ENCODE measurements around the gene PRDM2. TPM values are rescaled to one million over a fixed set of nuclear protein-coding genes. Genes with fewer than 3 reads are reported as not detected.

Gene PRDM2
- total and polyA plus RNA-seq, 2 of the 13 experiments (the other 11 are each of a cell fraction or from before 2014, with no cell fraction given): 4.0 to 6.5 TPM

GRCh38 chr1:13725714-13726175 lies 25.8 kb downstream of the PRDM2 start:
- H4K20me1 ChIP-seq (ENCODE audit: insufficient read depth, low read length): no peaks in the 10 kb centered on the region
- H3K27me3 ChIP-seq (ENCODE audit: control insufficient read depth in 1 of 2, insufficient read depth in 2 of 2, low read length in 2 of 2): peaks cover 1 to 34% of the 10 kb centered on the region in 2 experiments; a peak in 4 of 5 replicates
- DNase-seq (ENCODE audit: low spot score): peak; percentile 20
- H3K4me3 ChIP-seq (replicated peaks in 1 of 3; ENCODE audit: insufficient read depth in 1 of 3, low read depth in 2 of 3, low read length in 3 of 3): no peak overlapping the region
- FAIRE-seq: peak; percentile 68
- no TSS peak for BruUV-seq (replicated peaks)
- H3K27ac ChIP-seq (ENCODE audit: extremely low read length, insufficient read depth, low read length): no peak overlapping the region
- H2AFZ ChIP-seq (ENCODE audit: low read length): no peak overlapping the region
- H3K4me1 ChIP-seq (ENCODE audit: insufficient read depth, low read length): no peaks in the 10 kb centered on the region
- no peaks in the 10 kb centered on the region for H3K36me3 ChIP-seq (replicated peaks in 1 of 2; ENCODE audit: control insufficient read depth in 1 of 2, insufficient read depth in 2 of 2, low read length in 2 of 2)
- ChIA-PET POLR2A (no interaction called here), CTCF (ENCODE audit: low intra/inter-chr PET ratio, low total read pairs) (interaction anchor here (2.0 kb wide), 1 partner anchor 60 kb away, joined by 10 read pairs; no protein-coding TSS in a partner anchor)
- in situ Hi-C loops (cut with HindIII; ENCODE audit: extremely low pct_ligation_motif_present, low pct_unique_long_range_greater_than_20kb) (no loop called here), intact Hi-C loops (cut with micrococcal nuclease; ENCODE audit: unreplicated experiment) (loop anchor here (5.0 kb wide), 1 partner anchor 58 kb away; no protein-coding TSS in a partner anchor)
- 15% methylated on average over 4 of the region's 4 CpGs for WGBS (ENCODE audit: low lambda C conversion rate)
- H3K4me2 ChIP-seq (ENCODE audit: low read depth, low read length): no peak overlapping the region
- no peaks in the 10 kb centered on the region for H3K79me2 ChIP-seq (ENCODE audit: insufficient read depth, low read length)
- no peaks in the 10 kb centered on the region for H3K9me3 ChIP-seq (ENCODE audit: low read length)
- ATAC-seq: peak; percentile 66
- TF ChIP-seq CTCF (CRISPR knock-in tag; IDR thresholded peaks at IDR 0.05): peak; percentile 44
- TF ChIP-seq STAG1 (CRISPR knock-in tag; IDR thresholded peaks at IDR 0.05): peak; percentile 35; the same call in 1 of the 2 replicates
- no peak for TF ChIP-seq DDIT3 (CRISPR knock-in tag; IDR thresholded peaks at IDR 0.05)
- H3K9ac ChIP-seq (ENCODE audit: insufficient read depth, low read depth, low read length): no peak overlapping the region

- Histone ChIP-seq H2AFZ (ENCODE audit: low read length) (no peak overlapping the region), H3K36me3 (replicated peaks in 1 of 2; ENCODE audit: control insufficient read depth in 1 of 2, insufficient read depth in 2 of 2, low read length in 2 of 2) (no peaks in the 10 kb centered on the region), H3K9ac (ENCODE audit: insufficient read depth, low read depth, low read length) (no peak overlapping the region), H3K27ac (ENCODE audit: extremely low read length, insufficient read depth, low read length) (no peak overlapping the region), H3K27me3 (ENCODE audit: control insufficient read depth in 1 of 2, insufficient read depth in 2 of 2, low read length in 2 of 2) (peaks cover 1 to 42% of the 10 kb centered on the region in 2 experiments; a peak in 4 of 5 replicates), H3K4me1 (ENCODE audit: insufficient read depth, low read length) (no peaks in the 10 kb centered on the region), H3K9me3 (ENCODE audit: low read length) (no peaks in the 10 kb centered on the region), H4K20me1 (ENCODE audit: insufficient read depth, low read length) (no peaks in the 10 kb centered on the region), H3K4me2 (ENCODE audit: low read depth, low read length) (no peak overlapping the region), H3K79me2 (ENCODE audit: insufficient read depth, low read length) (no peaks in the 10 kb centered on the region), H3K4me3 (replicated peaks in 1 of 3; ENCODE audit: insufficient read depth in 1 of 3, low read depth in 2 of 3, low read length in 3 of 3) (no peak overlapping the region)
- intact Hi-C loops (cut with micrococcal nuclease; ENCODE audit: unreplicated experiment) (loop anchor here (5.0 kb wide), 1 partner anchor 61 kb away; no protein-coding TSS in a partner anchor), in situ Hi-C loops (cut with HindIII; ENCODE audit: extremely low pct_ligation_motif_present, low pct_unique_long_range_greater_than_20kb) (no loop called here)
- TF ChIP-seq HDAC2 (CRISPR knock-in tag; IDR thresholded peaks at IDR 0.05): no peak
- no peak for TF ChIP-seq SIX1 (CRISPR knock-in tag; IDR thresholded peaks at IDR 0.05; ENCODE audit: borderline replicate concordance)
- no peak for TF ChIP-seq ZNF30 (CRISPR knock-in tag; IDR thresholded peaks at IDR 0.05)
- TF ChIP-seq KMT2A (CRISPR knock-in tag; IDR thresholded peaks at IDR 0.05): no peak
- TF ChIP-seq ZNF737 (CRISPR knock-in tag; IDR thresholded peaks at IDR 0.05; ENCODE audit: borderline replicate concordance): no peak
- no peak for TF ChIP-seq CEBPZ (IDR thresholded peaks at IDR 0.05; ENCODE audit: low read length)
- WGBS (ENCODE audit: low lambda C conversion rate): 18% methylated on average over 4 of the region's 4 CpGs
- ChIA-PET POLR2A (no interaction called here), CTCF (ENCODE audit: low intra/inter-chr PET ratio, low total read pairs) (no interaction called here)
- FAIRE-seq: no peak
- no peak for DNase-seq (ENCODE audit: low spot score)
- no TSS peak for BruUV-seq (replicated peaks)
- no peak for ATAC-seq
Observed at GRCh38 chr1:13728091-13728715, 28.2 kb downstream of the PRDM2 start.

Measured in HepG2 (cell line).